CD4-positive, alpha-beta T cell treated with Interleukin-6 at 100 ng/mL for 8 hours (primary cell): ENCODE results near the gene KLHL12.

ENCODE experiments used
- DNase-seq: peaks from one replicate; pipeline ENCODE4 v3.0.0-alpha.2; 2020; ENCODE audit warnings: mixed read lengths, low spot score

The KLHL12 gene

DNA sequence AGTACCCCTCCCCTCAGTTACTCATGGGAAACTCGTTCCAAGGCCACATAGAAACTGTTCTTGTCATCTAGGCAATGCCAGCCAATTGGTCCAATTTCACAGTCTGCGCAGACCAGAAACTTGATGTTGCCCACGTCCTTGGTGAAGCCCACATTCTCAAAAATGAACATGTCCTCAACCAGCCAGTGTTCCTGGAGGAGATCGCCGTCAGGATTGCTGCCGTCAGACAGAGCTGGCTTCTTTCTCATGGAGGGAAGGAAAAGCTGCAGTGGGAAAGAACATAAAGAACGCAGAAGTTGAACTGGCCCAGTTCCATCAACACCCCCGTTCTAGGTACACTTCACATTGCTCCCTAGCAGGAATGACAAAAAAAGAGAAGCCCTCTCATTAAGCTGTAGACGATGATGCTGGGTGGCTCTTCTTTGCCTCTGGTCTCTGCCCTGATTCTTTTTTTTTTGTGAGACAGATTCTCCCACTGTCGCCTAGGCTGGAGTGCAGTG is 46.0 kb downstream of the KLHL12 start:
- no peak for DNase-seq

DNA sequence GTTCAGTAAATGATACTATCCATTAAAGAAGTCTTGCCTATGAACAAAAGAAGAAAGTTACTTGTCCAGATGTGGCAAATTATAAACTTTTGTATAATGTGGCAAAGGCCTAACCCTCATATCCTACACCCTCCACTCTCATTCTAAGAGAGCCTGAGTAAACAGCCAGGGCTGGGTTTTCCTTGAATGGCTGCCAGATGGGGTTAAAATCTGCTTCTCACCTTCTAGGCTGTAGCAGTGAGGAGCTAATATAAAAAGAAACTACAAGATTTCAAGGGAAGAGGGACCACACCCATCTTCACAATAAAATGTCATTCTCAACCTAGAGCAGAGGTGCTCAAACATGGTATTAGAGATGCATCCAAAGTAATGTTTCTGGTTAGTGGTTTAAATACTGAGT is 47.0 kb downstream of the KLHL12 start:
- DNase-seq = no peak

DNA sequence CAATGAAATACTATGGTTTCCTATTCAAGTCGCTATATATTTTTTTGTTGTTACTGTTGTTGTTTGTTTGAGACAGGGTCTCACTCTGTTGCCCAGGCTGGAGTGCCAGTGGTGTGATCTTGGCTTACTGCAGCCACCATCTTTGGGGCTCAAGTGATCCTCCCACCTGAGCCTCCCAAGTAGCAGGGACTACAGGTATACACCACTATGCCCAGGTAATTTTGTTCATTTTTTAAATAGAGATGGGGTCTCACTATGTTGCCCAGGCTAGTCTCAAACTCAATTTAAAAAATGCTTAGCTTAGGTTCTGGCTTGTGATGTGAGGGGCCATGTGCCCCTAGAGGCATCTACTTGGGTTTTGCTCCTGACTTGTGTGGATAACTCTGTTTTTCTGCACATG is 47.9 kb downstream of the KLHL12 start:
- no peak for DNase-seq

DNA sequence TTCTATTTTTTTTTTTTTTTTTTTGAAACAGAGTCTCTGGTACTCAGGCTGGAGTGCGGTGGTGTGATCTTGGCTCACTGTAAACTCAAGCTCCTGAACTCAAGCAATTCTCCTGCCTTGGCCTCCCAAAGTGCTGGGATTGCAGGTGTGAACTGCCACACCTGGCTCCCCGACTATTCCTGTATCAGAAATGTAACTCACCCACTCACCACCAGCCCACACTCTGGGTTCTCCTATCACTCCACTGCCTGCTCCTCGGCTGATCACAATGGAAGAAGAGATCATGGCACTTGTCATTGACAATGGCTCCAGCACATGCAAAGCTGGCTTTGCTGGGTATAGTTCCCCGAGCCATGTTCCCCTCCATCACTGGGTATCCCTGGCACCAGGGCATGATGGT is 54.0 kb downstream of the KLHL12 start:
- no peak for DNase-seq

DNA sequence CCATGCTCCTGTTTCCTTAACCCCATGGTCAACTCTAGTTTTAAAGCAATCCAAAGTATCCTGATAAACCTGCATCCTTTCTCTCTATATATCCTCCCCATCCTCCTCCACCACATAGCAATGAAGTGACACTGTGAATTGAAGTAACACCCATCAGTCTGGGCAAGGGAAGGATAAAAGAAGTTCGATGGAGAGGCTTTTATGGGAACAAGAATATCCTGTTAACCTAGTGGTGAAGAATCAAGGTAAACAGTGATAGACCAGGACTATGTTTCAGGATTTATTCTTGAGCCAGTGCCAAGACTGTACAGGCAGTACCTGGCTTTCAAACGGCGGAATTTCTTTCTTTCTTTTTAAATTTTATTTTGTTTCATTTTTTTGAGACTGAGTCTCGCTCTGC is 55.7 kb downstream of the KLHL12 start:
- no peak for DNase-seq

DNA sequence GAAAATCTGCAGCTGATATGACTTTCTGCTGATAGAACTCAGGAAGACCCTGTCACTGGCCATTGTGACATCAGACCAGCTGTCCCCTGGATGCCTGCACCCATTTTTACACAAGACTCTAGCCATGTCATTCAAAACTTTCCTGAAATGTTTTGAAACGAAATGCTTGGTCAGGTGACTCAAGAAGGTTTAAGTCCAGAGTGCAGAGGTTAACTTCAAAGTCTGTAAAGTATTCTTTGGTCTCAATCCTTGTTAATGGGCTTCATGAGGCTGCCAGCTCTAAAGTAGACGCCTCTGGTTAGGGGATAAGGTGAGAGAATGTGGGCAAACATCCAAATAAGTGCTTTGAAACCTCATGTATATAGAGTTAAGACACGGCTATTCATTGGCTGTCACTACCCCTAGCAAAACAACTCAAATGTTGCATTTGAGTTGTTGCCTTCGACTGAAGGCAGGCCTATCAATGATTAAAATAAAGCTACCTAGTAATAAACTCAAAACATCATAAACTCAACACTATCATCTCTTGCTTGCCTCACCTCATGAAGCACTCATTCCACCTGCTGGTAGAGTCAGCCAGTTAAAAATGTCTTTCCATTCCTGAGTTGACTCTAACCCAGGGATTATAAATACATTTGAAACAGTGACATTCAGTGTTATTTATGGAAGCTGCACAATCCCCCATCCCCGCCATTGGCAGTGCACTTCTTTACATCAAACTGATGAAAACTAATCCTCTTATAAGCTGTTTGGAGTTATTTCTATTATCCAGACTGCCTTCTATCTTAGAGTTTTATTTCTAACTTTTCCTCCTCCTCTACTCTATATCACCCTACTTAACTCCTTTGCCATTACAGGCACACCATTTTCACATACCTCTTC is 64.1 kb downstream of the KLHL12 start:
- DNase-seq = no peak

DNA sequence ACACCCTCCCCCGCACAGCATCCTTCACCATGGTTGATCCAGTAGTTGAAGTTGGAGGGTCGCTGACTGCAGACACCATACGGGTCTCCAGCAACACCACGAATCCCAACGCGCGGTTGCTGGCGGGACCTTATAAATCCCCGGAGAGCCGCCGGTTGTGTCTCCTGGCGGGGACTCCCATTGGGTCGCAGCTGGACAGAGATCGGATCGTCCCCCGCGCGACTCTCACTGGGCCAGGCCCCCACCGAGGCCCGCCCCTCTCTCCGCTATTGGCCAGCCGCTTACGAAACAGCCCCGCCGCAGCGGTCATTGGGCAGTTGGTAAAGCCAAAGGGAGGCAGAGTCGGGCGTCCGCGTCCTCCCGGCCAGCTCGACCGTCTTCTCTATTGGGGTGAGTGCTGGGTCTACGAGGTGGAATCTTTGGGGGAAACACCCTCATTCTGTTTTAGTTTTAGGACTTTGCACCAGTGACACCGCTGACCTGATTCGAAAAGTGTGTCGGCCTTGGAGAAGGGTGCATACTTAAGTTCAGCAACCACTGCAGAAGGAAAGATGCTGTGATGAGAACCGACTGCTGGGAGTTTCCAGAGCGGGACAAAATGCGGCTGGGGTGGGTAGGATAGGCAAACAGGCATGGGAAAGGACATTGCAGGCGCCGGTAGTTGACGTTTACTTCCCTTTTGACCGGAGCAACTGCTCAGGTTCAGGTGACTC is 65.5 kb downstream of the KLHL12 start:
- peak; percentile 9 for DNase-seq

DNA sequence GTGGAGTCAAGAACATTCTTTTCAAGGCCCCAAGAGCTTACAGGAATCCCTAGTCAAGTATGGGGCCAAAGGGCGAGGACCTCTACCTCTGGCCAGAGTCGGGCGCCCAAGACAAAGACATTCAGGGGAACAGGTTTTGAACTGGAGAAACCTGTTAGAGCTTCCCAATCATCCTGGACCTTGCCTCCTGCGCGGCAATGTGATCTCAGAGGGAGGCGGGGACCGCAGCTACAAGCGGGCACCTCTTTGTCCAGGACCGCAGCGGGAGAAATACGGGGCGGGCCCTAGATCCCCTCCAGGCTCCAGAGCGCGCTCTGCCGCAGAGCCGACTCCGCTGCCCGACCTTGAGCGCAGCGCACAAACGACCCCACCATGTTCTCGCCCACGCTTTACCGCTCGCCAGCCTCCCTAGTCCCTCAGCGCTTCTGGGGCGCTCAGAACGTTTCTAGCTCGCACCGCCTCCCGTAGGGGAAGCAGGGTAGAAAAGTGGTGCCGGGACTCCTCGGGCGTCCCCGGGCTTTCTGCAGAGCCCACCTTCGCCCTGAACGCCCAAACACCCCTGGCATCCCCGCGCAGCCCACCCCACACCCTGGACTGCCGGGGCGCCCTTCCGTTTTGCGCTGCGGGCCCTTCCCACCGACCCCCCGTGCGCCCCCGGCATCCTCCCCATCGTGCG is 66.2 kb downstream of the KLHL12 start:
- no peak for DNase-seq

DNA sequence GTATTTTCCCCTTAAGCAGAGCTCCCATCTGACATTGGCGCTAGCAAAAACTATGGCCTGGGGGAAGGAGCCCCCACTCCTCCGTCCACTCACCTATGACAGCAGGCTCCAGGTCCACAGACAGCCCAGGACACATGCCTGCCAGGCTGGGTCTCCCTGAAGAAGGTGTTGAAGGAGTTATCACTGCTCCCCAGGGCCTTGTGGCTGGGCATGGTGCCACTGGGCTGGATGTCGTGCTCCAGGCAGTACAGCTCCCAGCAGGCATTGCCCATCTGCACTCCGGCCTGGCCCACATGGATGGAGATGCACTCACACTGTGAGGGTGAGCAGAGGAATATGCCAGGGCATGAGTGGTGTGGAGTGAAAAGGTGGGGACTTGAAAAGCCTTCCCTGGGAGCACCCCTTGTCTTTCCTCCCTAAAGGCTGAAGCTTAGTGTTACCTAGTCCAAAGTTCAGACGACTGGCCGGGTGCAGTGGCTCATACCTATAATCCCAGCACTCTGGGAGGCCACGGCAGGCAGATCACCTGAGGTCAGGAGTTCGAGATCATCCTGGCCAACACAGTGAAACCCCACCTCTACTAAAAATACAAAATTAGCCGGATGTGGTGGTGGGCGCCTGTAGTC is 68.1 kb downstream of the KLHL12 start:
- DNase-seq = no peak

DNA sequence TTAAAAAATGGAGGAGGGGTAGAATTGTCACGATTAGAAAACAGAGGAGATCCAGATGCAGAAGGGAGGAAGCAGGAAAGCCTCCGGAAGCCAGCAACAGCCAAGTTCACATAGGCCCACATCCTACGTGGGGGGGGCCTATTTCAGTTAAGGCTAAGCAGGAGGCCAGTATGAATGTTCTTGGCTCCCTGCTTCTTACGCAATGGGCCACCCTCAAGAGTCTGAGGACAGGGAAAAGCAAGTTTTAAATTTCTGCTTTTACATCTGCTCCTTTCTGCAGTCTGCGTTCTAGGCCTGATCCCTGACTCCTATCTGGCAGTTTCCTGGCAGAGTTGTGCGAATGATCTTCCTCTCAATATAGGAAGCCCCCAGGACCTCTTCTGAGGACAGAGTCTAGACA is 68.7 kb downstream of the KLHL12 start:
- DNase-seq = no peak

DNA sequence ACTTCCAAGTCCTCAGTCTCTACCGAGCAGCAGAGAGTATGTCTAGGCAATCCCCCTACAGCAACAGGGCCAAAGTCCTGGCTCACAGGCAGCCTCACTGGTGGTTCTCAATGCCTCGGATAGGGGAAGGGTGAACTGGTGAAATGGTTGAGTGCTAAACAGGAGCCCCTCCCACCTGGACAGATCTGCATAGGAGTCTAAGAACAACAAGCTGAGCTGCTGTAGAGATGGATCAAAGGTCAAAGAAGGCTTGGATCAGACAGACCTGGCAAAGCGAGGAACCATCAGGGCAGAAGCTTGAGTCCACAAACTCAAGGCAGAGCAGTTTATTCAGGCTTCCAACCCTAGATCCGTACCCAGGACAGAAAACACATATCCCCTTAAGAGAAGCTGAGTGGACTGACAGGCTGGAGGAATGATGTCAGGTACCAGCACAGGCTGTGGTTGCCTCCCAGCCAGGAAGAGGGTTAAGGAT is 69.9 kb downstream of the KLHL12 start:
- no peak for DNase-seq

DNA sequence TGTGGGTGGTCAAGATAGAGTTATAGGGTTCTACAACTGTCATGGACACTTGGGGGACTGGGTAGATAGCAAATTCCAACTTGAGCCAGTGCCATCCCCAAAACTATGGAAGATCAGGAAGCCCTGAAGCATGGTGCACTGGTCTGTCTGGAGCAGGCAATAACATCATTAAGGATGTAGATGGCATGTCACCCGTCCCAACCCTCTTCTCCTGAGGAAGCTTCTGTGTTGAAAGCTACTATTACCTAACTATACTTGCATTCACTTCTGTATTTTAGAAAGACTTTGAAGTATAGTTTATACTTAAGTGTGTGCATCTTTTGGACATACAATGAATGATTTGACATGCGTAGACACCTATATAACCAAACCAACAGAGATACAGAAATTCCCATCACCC is 71.0 kb downstream of the KLHL12 start:
- no peak for DNase-seq

DNA sequence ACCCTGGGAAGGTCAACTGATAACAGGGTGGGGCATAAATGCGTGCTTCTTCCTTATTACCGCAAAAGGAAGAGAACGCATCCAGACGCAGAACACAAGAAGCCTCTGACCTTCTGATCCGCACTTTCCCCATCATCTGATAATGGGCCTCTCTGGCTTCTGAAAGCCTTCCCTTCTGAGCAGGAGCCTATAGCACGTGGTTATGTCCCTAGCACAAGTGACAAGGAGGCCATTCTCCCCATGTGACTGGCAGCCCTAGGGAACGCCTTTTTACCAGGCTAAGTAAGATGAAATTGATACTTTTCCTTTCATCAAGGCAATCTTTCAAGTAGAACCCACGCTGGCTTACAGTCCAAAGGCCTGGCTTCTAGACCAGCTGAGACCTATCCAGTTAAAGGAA is 72.2 kb downstream of the KLHL12 start:
- no peak for DNase-seq

DNA sequence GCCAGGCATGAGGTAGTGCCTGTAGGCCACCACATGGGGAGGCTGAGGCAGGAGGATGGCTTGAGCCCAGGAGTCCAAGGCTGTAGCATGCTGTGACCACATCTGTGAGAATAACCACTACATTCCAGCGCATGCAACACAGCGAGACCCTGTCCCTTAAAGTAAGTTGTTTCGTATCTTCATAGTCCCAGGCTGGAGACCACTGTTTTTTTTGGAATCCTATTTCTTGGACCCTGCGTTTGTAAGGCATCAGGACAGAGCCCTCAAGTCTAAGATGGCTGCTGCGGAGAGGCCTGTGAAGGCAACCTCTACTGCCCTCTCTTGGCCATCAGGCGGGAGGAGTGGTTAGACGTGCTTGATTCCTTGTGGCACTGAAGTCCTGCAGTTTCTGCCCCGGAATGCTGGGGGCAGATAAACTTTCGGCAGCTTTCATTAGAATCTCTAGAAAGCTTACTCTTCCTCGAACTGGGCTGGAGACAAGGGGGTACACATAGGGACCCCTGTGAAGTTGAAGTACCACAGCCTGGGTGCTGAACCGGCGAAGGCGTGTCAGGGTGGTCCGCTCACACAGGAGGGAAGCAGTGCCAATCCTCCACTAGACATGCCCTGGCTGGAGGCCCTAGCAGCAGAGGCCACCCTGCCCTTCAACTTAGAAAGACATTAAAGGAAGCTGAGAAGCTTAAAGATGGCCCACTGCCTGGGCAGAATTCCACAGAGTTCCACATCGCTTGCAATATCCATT is 74.7 kb downstream of the KLHL12 start:
- DNase-seq = peak; percentile 27

DNA sequence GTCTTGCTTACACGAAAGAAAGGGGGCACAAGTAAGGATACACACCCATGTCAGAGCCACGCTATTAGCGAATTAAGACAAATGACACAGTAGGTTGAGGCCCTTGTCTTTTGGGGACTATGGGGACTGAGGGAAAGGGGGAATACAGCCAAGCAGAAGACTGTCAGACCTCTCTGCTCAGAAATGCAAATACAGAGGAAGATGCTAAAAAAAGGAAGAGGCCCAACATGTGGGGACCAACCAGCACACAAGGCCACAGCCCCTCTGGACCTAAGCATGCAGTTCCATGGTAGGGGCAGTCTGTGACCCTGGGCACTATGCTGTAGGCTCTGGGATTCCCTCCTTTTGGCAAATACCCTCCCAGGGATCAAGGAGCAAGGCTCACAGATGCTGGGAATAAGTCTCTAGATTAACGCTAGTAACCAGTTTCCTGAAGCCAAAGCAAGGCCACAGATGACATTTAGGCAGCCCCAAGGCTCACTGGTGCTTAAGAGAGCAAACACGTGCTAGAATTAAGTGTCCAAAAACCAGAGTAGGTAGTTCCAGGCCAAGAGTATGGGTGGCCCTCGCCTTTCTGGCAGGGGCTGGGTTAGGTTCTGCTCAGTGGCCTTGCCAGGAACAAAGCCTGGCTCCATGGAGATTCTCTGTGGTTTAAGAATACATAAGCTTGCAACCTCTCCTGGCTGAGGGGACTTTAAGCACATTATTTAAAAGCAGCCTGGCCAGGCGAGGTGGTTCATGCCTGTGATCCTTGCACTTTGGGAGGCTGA is 76.3 kb downstream of the KLHL12 start:
- DNase-seq = no peak

DNA sequence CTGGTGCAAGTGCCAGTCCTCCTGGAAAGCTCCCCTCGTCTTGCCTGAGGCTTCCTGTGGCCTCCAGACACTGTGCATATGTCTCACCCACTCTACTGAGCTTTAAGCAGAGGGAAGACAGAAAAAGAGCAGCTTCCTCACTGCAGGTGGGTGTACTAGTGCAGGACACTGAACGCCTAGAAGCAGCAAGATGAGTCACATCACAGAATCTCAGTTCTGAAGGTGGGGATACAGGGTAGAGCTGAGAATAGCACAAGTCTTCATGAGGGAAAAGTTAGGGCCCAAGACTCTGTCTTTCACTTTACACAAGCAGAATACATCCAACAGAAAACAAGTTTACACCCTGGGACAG is 78.9 kb downstream of the KLHL12 start:
- no peak for DNase-seq

DNA sequence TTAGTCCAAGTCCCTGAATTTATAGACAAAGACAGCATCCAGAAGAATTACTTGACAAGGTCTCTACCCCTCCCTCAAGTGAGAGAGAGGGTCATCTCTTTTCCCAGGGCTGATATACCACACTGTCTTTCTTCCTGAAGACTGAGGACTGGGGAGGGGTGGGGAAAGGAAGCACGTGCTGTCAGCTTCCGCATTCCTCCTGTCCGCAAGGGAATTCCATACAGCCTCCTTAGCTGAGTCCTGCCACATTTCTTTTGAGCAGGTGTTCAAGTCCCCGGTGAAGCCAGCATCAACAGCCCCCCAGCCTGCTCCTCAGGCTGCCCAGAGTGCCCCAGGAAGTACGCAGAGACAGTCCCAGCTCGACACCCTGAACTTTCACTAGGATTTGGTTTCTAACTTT is 82.1 kb downstream of the KLHL12 start:
- DNase-seq = no peak

DNA sequence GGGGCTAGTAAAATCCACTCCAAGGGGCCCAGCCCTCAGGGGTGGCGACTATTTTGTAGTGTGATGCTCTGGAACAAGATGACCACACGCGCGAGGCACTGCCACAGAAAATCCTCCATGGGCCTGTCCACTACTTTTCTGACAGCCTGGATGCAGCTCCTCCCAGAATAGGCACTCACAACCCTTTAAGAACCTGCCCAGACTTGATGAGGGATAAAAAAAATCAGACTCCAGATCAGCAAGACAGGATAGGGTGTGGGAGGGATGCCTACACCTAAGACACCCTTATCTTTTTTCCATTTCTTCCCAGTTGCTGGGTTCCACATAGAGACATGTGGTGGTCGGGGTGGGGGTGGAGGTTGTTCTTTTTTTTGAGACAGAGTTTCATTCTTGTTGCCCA is 82.8 kb downstream of the KLHL12 start:
- DNase-seq = no peak

DNA sequence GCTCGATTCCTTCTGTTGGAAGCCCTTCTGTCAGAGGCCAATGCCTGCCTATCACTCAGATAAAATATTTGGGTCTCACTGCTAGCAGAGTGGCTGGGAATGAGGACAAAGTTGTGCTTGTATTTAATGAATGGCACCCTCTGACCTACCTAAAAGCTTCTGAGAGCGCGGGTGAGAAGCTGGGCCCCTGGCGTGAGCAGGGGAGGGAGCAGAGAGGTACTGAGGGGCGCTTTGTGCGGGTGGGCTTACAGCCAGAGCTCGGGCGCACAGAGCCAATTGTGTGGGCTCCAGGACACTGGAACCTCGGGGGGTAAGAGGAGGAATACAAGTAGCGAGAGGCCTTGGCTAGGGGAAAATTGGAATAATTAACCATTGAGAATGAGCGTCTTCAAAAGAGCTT is 84.0 kb downstream of the KLHL12 start:
- DNase-seq = no peak
